GM21381 (cell line): ENCODE results near the gene BSCL2.
"Not testable (repeated sequence)": the region's sequence is repeated elsewhere in the genome, so short reads cannot be mapped to it uniquely, and the experiment has no call there.

Source experiments
- ATAC-seq: cut with Tn5 transposase; IDR thresholded peaks from one replicate; pipeline ENCODE4 v1.9.1; 2021; ENCODE audit warnings: mild to moderate bottlenecking, moderate library complexity; ENCODE audit not compliant: unreplicated experiment

Gene BSCL2

GRCh38 chr11:62707277-62707861, at the start of gene BSCL2, which contains the start of gene GNG3:
TSS of gene BSCL2 (minus strand) at chr11:62707424. CDS start at chr11:62707195, 229 bp downstream.
TSS of gene GNG3 (plus strand) at chr11:62707676. CDS start at chr11:62708296, 620 bp downstream.
- no peak for ATAC-seq

GRCh38 chr11:62755086-62755615, 47.9 kb upstream of the BSCL2 start:
- no peak for ATAC-seq

GRCh38 chr11:62753736-62754603, 46.7 kb upstream of the BSCL2 start, which contains the start of gene ZBTB3:
TSS of gene ZBTB3 (minus strand) at chr11:62754160. CDS start at chr11:62753664, 496 bp downstream.
- ATAC-seq = peak; percentile 93

- peak; percentile 7 for ATAC-seq
Observed at GRCh38 chr11:62752994-62753735, 45.9 kb upstream of the BSCL2 start.

GRCh38 chr11:62752177-62752785, 45.1 kb upstream of the BSCL2 start:
- no peak for ATAC-seq

GRCh38 chr11:62749931-62750330, 42.7 kb upstream of the BSCL2 start:
- not testable (repeated sequence) for ATAC-seq

- no peak for ATAC-seq
Observed at GRCh38 chr11:62747475-62748160, 40.4 kb upstream of the BSCL2 start.

- ATAC-seq = no peak
Observed at GRCh38 chr11:62737196-62737595, 30.0 kb upstream of the BSCL2 start.

GRCh38 chr11:62732830-62733229, 25.6 kb upstream of the BSCL2 start:
- ATAC-seq = no peak

- ATAC-seq = not testable (repeated sequence)
Observed at GRCh38 chr11:62730076-62730475, 22.9 kb upstream of the BSCL2 start.

- ATAC-seq = peak; percentile 18
Observed at GRCh38 chr11:62728171-62728988, 21.2 kb upstream of the BSCL2 start, which contains the start of gene TTC9C. TSS of gene TTC9C (plus strand) at chr11:62728486. CDS start at chr11:62728849, 363 bp downstream.

- peak; percentile 41 for ATAC-seq
Observed at GRCh38 chr11:62727872-62728170, 20.6 kb upstream of the BSCL2 start.

GRCh38 chr11:62727165-62727871, 20.1 kb upstream of the BSCL2 start, which contains the start of gene HNRNPUL2:
TSS of gene HNRNPUL2 (minus strand) at chr11:62727457. CDS start at chr11:62727156, 301 bp downstream.
- ATAC-seq = peak; percentile 65

- no peak for ATAC-seq
Observed at GRCh38 chr11:62726915-62727164, 19.6 kb upstream of the BSCL2 start.

- peak; percentile 9 for ATAC-seq
Observed at GRCh38 chr11:62726156-62726914, 19.1 kb upstream of the BSCL2 start.

GRCh38 chr11:62725646-62726045, 18.4 kb upstream of the BSCL2 start:
- ATAC-seq = no peak

GRCh38 chr11:62724171-62724570, 16.9 kb upstream of the BSCL2 start:
- ATAC-seq = no peak

- ATAC-seq = no peak
Observed at GRCh38 chr11:62721994-62722393, 14.8 kb upstream of the BSCL2 start.
